ENCODE data around the gene WEE1.
A peak's percentile ranks its signal among the peaks of the same experiment; 100 is the strongest.

The WEE1 gene

GRCh38 chr11:9625162-9625561 lies 51.7 kb downstream of the WEE1 start:
- DNase-seq, result no peak

- DNase-seq, result no peak
Observed at GRCh38 chr11:9625728-9626127, 52.3 kb downstream of the WEE1 start.

- no peak for DNase-seq
Observed at GRCh38 chr11:9626496-9627394, 53.3 kb downstream of the WEE1 start.

- no peak for DNase-seq
Observed at GRCh38 chr11:9629064-9629463, 55.6 kb downstream of the WEE1 start.

GRCh38 chr11:9633679-9634078 lies 60.2 kb downstream of the WEE1 start:
- peak; percentile 76 for DNase-seq

GRCh38 chr11:9636691-9637090 lies 63.2 kb downstream of the WEE1 start:
- DNase-seq, result no peak

GRCh38 chr11:9639099-9639498 lies 65.6 kb downstream of the WEE1 start:
- DNase-seq, result peak; percentile 58

Measured in hematopoietic multipotent progenitor cell treated with erythropoietin and hydrocortisone succinate and interleukin-3 and kit ligand, for 4 days (in vitro differentiated cells).